ENCODE results near the gene MCF2L. TPM values are rescaled to one million over a fixed set of nuclear protein-coding genes. Genes with fewer than 3 reads are reported as not detected.

Gene MCF2L
- total and polyA plus RNA-seq, 2 experiments from 2014 or later: 4.8 to 25.6 TPM

- no peaks in the 10 kb centered on the region for H3K9me2 ChIP-seq (ENCODE audit: insufficient read depth)
- ATAC-seq (no peak), DNase-seq (ENCODE audit: low spot score) (no peak)
- H3K27ac ChIP-seq (ENCODE audit: low read depth): no peak overlapping the region
- H3K36me3 ChIP-seq (ENCODE audit: insufficient read depth): no peaks in the 10 kb centered on the region; the same call in 1 of the 2 replicates
- H3K4me2 ChIP-seq: no peak overlapping the region
- no peaks in the 10 kb centered on the region for H4K20me1 ChIP-seq (replicated peaks; ENCODE audit: insufficient read depth)
- Mint-ChIP-seq H3K27me3 (ENCODE audit: insufficient read depth, low read depth, poor library complexity) (peaks cover 6% of the 10 kb centered on the region), H3K9me3 (peaks cover 4% of the 10 kb centered on the region; the same call in 2 of the 3 replicates), H3K27ac (no peak overlapping the region), H3K4me3 (no peak overlapping the region), H3K4me1 (peaks cover 2% of the 10 kb centered on the region; the same call in 1 of the 3 replicates), H3K36me3 (ENCODE audit: low read depth) (no peaks in the 10 kb centered on the region; the same call in 2 of the 3 replicates)
- no peaks in the 10 kb centered on the region for H3K4me1 ChIP-seq (ENCODE audit: insufficient read depth)
- no peaks in the 10 kb centered on the region for H3F3A ChIP-seq (replicated peaks; ENCODE audit: low read depth)
- H2AFZ ChIP-seq: no peak overlapping the region
- H3K27me3 ChIP-seq (ENCODE audit: insufficient read depth): no peaks in the 10 kb centered on the region
- no peak for TF ChIP-seq REST (IDR thresholded peaks at IDR 0.05; ENCODE audit: unreplicated experiment)
- no peak for TF ChIP-seq EZH2phosphoT487 (IDR thresholded peaks at IDR 0.05; ENCODE audit: unreplicated experiment)
- TF ChIP-seq NANOG (IDR thresholded peaks at IDR 0.05; ENCODE audit: borderline replicate concordance): no peak
- no peak for TF ChIP-seq CTCF (conservative IDR thresholded peaks at IDR 0.05; ENCODE audit: low read depth in 2 of 2)
- no peak overlapping the region for H3K4me3 ChIP-seq
- no peaks in the 10 kb centered on the region for H3K79me2 ChIP-seq (replicated peaks; ENCODE audit: insufficient read depth)
These were observed 71.0 kb downstream of the MCF2L start for GRCh38 chr13:113040031-113040430.

- no peaks in the 10 kb centered on the region for H3F3A ChIP-seq (replicated peaks; ENCODE audit: low read depth)
- H3K27me3 ChIP-seq (ENCODE audit: insufficient read depth): no peaks in the 10 kb centered on the region
- no peak overlapping the region for H3K4me3 Mint-ChIP-seq
- DNase-seq (ENCODE audit: low spot score) (no peak), ATAC-seq (no peak)
- no peaks in the 10 kb centered on the region for H3K4me1 ChIP-seq (ENCODE audit: insufficient read depth)
- no peaks in the 10 kb centered on the region; the same call in 2 of the 3 replicates for H3K36me3 Mint-ChIP-seq (ENCODE audit: low read depth)
- no peak overlapping the region for H3K4me3 ChIP-seq
- H3K27ac ChIP-seq (ENCODE audit: low read depth): no peak overlapping the region
- H3K4me1 Mint-ChIP-seq: peaks cover 2% of the 10 kb centered on the region; the same call in 1 of the 3 replicates
- no peak overlapping the region for H2AFZ ChIP-seq
- peaks cover 6% of the 10 kb centered on the region for H3K27me3 Mint-ChIP-seq (ENCODE audit: insufficient read depth, low read depth, poor library complexity)
- no peaks in the 10 kb centered on the region for H3K79me2 ChIP-seq (replicated peaks; ENCODE audit: insufficient read depth)
- no peak overlapping the region for H3K27ac Mint-ChIP-seq
- H3K9me2 ChIP-seq (ENCODE audit: insufficient read depth): no peaks in the 10 kb centered on the region
- H4K20me1 ChIP-seq (replicated peaks; ENCODE audit: insufficient read depth): no peaks in the 10 kb centered on the region
- H3K4me2 ChIP-seq: no peak overlapping the region
- peaks cover 4% of the 10 kb centered on the region; the same call in 2 of the 3 replicates for H3K9me3 Mint-ChIP-seq
- no peaks in the 10 kb centered on the region; the same call in 1 of the 2 replicates for H3K36me3 ChIP-seq (ENCODE audit: insufficient read depth)
- TF ChIP-seq ZNF114 (CRISPR knock-in tag; IDR thresholded peaks at IDR 0.05) (no peak), STAT1 (IDR thresholded peaks at IDR 0.05; ENCODE audit: unreplicated experiment) (no peak), EZH2 (IDR thresholded peaks at IDR 0.05; ENCODE audit: low read depth, unreplicated experiment) (no peak), ETS1 (IDR thresholded peaks at IDR 0.05) (no peak), ZNF331 (CRISPR knock-in tag; IDR thresholded peaks at IDR 0.05; ENCODE audit: low read depth) (no peak), EZH2phosphoT487 (IDR thresholded peaks at IDR 0.05; ENCODE audit: unreplicated experiment) (no peak), POLR2AphosphoS5 (IDR thresholded peaks at IDR 0.05; ENCODE audit: low read depth) (no peak), JUNB (IDR thresholded peaks at IDR 0.05; ENCODE audit: unreplicated experiment) (no peak)
These were observed 71.7 kb downstream of the MCF2L start for GRCh38 chr13:113040597-113041292.
